Upper lobe of left lung (tissue), 4 donors: ENCODE results near the gene ABR.

ENCODE experiments used
- CTCF ChIP-seq, 6 experiments: fragments of 450-650 bp in 4 of 6; fragments of 200-600 bp in 2 of 6; sonication (generic) in 2 of 6; IDR thresholded peaks; one replicate each; pipeline ENCODE4 v1.5.1; 2016 to 2019; ENCODE audit warnings: antibody characterized with exemption in 6 of 6
- POLR2A ChIP-seq, 4 donors: fragments of 450-650 bp; IDR thresholded peaks; one replicate each; pipeline ENCODE4 v1.5.1; 2016 to 2017; ENCODE audit warnings: antibody characterized with exemption in 4 of 4, mild to moderate bottlenecking in 2 of 4

GRCh38 chr17:1126250-1126797 lies 53.5 kb downstream of the ABR start:
- TF ChIP-seq CTCF (IDR thresholded peaks at IDR 0.05) (no peak), POLR2A (IDR thresholded peaks at IDR 0.05) (no peak)
